Muscle of leg (tissue), 11 donors: ENCODE measurements around the gene KCNQ2. TPM values are rescaled to one million over a fixed set of nuclear protein-coding genes. Genes with fewer than 3 reads are reported as not detected.

Source experiments
- DNase-seq: peaks from one replicate; pipeline ENCODE4 v3.0.0; 2013
- H3K27ac ChIP-seq: one replicate; pipeline ENCODE4 v1.5.1; 2013; ENCODE audit warnings: mild to moderate bottlenecking, low read length, control low read depth
- H3K27me3 ChIP-seq: one replicate; pipeline ENCODE4 v1.6.1; 2013; ENCODE audit warnings: low read length; ENCODE audit not compliant: control insufficient read depth, insufficient read depth
- H3K36me3 ChIP-seq: one replicate; pipeline ENCODE4 v1.6.1; 2013; ENCODE audit warnings: low read length; ENCODE audit not compliant: control insufficient read depth, insufficient read depth
- H3K4me1 ChIP-seq: one replicate; pipeline ENCODE4 v1.6.1; 2013; ENCODE audit warnings: low read length; ENCODE audit not compliant: control insufficient read depth, insufficient read depth
- H3K4me3 ChIP-seq: one replicate; pipeline ENCODE4 v1.5.1; 2013; ENCODE audit warnings: low read length, control low read depth
- H3K9me3 ChIP-seq: replicated peaks from 2 replicates; pipeline ENCODE4 v1.6.1; 2013; ENCODE audit warnings: low read depth, low read length; ENCODE audit not compliant: control insufficient read depth
- WGBS: methylation state at CpG from one replicate; pipeline ENCODE4 v1.1.5; 2013; ENCODE audit warnings: missing lambda C conversion rate; ENCODE audit not compliant: insufficient coverage; 5-methylcytosine and 5-hydroxymethylcytosine counted together
- polyA plus RNA-seq, 8 donors: library from polyadenylated mRNA; unstranded; fragments of 120-200 nt; gene quantifications; one replicate each; pipeline versions ENCODE4 v1.2.1 to v1.2.3, GENCODE V29; 2013; ENCODE audit warnings: inconsistent platforms in 1 of 8, low replicate concordance in 1 of 8; ENCODE audit not compliant: insufficient read length in 8 of 8, insufficient read depth in 1 of 8
- total RNA-seq: library from RNA; stranded (reverse); fragments of 120-200 nt; gene quantifications from one replicate; pipeline ENCODE4 v1.2.4, GENCODE V29; 2013

The KCNQ2 gene
- total and polyA plus RNA-seq, 9 donors: 2.9 to 11.5 (median 6.7) TPM

DNA sequence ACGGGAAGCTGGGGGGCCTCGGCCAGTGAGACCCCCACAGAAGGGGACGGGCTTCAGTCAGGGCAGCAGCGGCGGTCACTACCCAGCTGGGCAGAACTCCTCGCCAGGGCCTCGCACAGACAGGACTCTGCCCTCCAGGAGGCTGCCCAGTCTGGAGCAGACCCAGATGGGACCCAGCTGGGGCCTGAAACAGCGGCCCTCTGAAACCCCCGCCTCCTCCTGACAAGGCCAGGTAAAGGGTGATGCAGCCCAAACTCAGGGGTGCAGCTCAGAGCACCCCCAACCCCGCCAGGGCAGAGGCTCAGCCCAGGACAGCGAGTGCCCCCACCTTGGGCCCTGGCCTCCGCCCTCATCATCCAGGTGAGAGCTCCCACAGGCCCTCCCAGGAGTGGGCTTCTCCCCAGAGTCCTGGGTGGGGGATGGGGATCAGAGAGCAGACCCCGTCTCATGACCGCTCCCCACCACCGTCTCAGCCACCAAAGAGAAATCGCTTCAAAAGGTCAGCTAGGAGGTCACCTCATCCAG, 24.2 kb upstream of the KCNQ2 start:
- Histone ChIP-seq H3K4me1 (peaks cover 48% of the 10 kb centered on the region), H3K4me3 (peak overlapping the region; percentile 55), H3K9me3 (no peaks in the 10 kb centered on the region), H3K36me3 (peaks cover 22% of the 10 kb centered on the region), H3K27me3 (peaks cover 56% of the 10 kb centered on the region), H3K27ac (peak overlapping the region; percentile 42)
- WGBS: 45% methylated on average over 10 of the region's 16 CpGs
- no peak for DNase-seq

GRCh38 chr20:63495741-63496595, 23.5 kb upstream of the KCNQ2 start:
- no peaks in the 10 kb centered on the region for H3K9me3 ChIP-seq
- H3K27me3 ChIP-seq: peaks cover 53% of the 10 kb centered on the region
- DNase-seq: peak; percentile 59
- peaks cover 42% of the 10 kb centered on the region for H3K4me1 ChIP-seq
- no peak overlapping the region for H3K27ac ChIP-seq
- peaks cover 22% of the 10 kb centered on the region for H3K36me3 ChIP-seq
- 15% methylated on average over 24 of the region's 48 CpGs for WGBS
- H3K4me3 ChIP-seq: peak overlapping the region; percentile 18

GRCh38 chr20:63495167-63495720, 22.8 kb upstream of the KCNQ2 start:
- peaks cover 36% of the 10 kb centered on the region for H3K4me1 ChIP-seq
- 75% methylated on average over 7 of the region's 8 CpGs for WGBS
- H3K36me3 ChIP-seq: peaks cover 22% of the 10 kb centered on the region
- H3K9me3 ChIP-seq: no peaks in the 10 kb centered on the region
- DNase-seq: no peak
- H3K27me3 ChIP-seq: peaks cover 59% of the 10 kb centered on the region
- no peak overlapping the region for H3K4me3 ChIP-seq
- no peak overlapping the region for H3K27ac ChIP-seq

DNA sequence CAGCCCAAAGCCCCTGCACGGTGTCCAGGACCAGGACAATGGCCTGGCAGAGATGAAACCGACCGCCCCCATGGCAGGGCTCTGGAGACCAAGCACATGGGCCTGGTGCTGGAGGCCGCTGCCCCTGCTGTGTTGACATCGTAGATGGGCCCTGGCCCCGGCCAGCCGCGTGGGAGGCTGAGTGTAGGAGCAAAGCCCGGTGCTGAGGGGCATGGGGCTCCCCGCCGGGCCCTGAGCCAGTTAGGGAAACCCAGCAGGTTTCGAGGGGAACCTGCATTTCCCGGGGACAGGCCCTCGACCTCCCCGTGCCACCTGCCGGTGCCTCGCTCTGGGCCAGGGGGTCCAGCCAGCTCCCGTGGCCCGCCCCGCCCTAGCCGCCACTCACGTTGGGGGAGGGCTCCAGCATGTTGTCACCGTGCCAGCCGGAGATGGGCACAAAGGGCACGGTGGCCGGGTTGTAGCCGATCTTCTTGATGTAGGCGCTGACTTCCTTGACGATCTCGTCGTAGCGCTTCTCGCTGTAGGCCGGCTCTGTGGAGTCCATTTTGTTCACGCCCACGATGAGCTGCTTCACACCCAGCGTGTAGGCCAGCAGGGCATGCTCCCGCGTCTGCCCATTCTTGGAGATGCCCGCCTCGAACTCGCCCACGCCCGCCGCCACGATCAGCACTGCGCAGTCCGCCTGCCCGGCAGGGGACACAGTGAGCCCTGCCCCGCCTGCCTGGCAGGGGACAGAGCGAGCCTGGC, 22.1 kb upstream of the KCNQ2 start:
- H3K27ac ChIP-seq: no peak overlapping the region
- H3K9me3 ChIP-seq: no peaks in the 10 kb centered on the region
- H3K4me1 ChIP-seq: peaks cover 29% of the 10 kb centered on the region
- no peak overlapping the region for H3K4me3 ChIP-seq
- no peak for DNase-seq
- H3K27me3 ChIP-seq: peaks cover 55% of the 10 kb centered on the region
- peaks cover 22% of the 10 kb centered on the region for H3K36me3 ChIP-seq
- WGBS: 82% methylated on average over 51 of the region's 51 CpGs

DNA sequence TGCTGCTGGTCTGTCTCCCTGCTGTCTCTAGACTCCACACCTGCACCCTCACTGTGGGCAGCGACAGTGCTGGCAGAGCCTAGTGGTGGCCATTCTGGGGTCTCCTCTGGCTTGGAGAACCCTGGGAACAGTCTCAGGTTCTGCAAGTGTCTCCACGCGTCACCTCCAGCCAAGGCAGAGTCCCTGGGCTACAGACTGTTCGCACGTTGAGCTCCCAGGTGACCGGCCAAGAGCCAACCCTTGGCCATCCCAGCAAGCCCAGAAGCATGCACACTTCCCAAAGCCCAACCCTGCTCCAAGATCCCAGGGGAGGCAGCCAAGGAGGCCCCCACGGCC, 21.6 kb upstream of the KCNQ2 start:
- 61% methylated on average over 7 of the region's 7 CpGs for WGBS
- Histone ChIP-seq H3K27me3 (peaks cover 56% of the 10 kb centered on the region), H3K4me3 (no peak overlapping the region), H3K27ac (no peak overlapping the region), H3K36me3 (peaks cover 22% of the 10 kb centered on the region), H3K9me3 (no peaks in the 10 kb centered on the region), H3K4me1 (peaks cover 25% of the 10 kb centered on the region)
- DNase-seq: no peak

- Histone ChIP-seq H3K27ac (no peak overlapping the region), H3K36me3 (peaks cover 22% of the 10 kb centered on the region), H3K4me3 (no peak overlapping the region), H3K9me3 (no peaks in the 10 kb centered on the region), H3K4me1 (peaks cover 27% of the 10 kb centered on the region), H3K27me3 (peaks cover 60% of the 10 kb centered on the region)
- DNase-seq: no peak
- WGBS: 71% methylated on average over 12 of the region's 13 CpGs
Observed at GRCh38 chr20:63493563-63494020, 21.1 kb upstream of the KCNQ2 start.

GRCh38 chr20:63492982-63493381, 20.5 kb upstream of the KCNQ2 start:
- H3K9me3 ChIP-seq: no peaks in the 10 kb centered on the region
- whole genome bisulfite sequencing: 92% methylated on average over 14 of the region's 14 CpGs
- peaks cover 22% of the 10 kb centered on the region for H3K36me3 ChIP-seq
- H3K4me3 ChIP-seq: no peak overlapping the region
- no peak overlapping the region for H3K27ac ChIP-seq
- DNase-seq: no peak
- H3K27me3 ChIP-seq: peaks cover 56% of the 10 kb centered on the region
- peaks cover 27% of the 10 kb centered on the region for H3K4me1 ChIP-seq

DNA sequence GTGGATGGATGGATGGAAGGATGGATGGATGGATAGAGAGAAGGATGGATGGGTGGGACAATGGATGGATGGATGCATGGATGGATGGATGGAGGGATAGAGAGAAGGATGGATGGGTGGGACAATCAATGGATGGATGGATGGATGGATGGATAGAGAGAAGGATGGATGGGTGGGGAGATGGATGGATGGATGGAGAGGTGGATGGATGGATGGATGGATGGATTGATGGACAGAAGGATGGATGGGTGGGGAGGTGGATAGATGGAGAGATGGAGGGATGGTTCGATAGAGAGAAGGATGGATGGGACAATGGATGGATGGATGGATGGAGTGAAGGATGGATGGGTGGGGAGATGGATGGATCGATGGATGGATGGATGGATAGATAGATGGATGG, 20.1 kb upstream of the KCNQ2 start:
- H3K36me3 ChIP-seq: peaks cover 22% of the 10 kb centered on the region
- WGBS: 92% methylated on average over 2 of the region's 2 CpGs
- H3K27ac ChIP-seq: no peak overlapping the region
- DNase-seq: no peak
- no peak overlapping the region for H3K4me3 ChIP-seq
- H3K27me3 ChIP-seq: peaks cover 56% of the 10 kb centered on the region
- H3K9me3 ChIP-seq: no peaks in the 10 kb centered on the region
- H3K4me1 ChIP-seq: peaks cover 23% of the 10 kb centered on the region

DNA sequence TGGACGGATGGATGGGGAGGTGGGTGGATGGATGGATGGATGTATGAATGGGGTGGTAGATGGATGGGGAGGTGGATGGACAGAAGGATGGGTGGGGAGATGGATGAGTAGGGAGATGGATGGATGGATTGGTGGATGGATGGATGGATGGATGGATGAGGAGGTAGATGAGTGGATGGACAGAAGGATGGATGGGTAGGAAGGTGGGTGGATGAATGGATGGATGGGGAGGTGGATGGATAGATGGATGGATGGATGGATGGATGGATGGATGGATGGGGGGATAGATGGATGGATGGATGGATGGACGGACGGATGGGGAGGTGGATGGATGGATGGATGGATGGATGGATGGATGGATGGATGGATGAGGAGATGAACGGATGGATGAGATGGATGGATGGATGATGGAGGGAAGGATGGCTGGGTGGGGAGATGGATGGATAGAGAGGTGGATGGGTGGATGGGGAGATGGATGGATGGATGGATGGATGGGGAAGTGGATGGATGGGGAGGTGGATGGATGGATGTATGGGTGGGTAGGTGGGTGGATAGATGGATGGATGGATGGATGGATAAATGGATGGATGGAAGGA, 19.3 kb upstream of the KCNQ2 start:
- 71% methylated on average over 4 of the region's 4 CpGs for WGBS
- Histone ChIP-seq H3K4me3 (no peak overlapping the region), H3K27ac (no peak overlapping the region), H3K9me3 (no peaks in the 10 kb centered on the region), H3K4me1 (peaks cover 15% of the 10 kb centered on the region), H3K36me3 (peaks cover 22% of the 10 kb centered on the region), H3K27me3 (peaks cover 53% of the 10 kb centered on the region)
- DNase-seq: no peak
